ENCODE data around the gene RPN2. TPM values are rescaled to one million over a fixed set of nuclear protein-coding genes. Genes with fewer than 3 reads are reported as not detected.

The RPN2 gene
- polyA plus RNA-seq, 1 donor (not counting 4 experiments of a cell fraction or from before 2014, with no cell fraction given): 220 TPM

GRCh38 chr20:37185686-37186085, 6.6 kb downstream of the RPN2 start:
- Histone ChIP-seq H3K9ac (ENCODE audit: control insufficient read depth, extremely low read depth, insufficient read depth, low read length) (no peak overlapping the region), H3K4me2 (ENCODE audit: control insufficient read depth, extremely low read depth, insufficient read depth, low read depth, low read length) (no peak overlapping the region), H3K4me3 (ENCODE audit: control insufficient read depth in 2 of 3, extremely low read depth in 1 of 3, insufficient read depth in 2 of 3, low read depth in 1 of 3, low read length in 3 of 3) (no peak overlapping the region), H3K4me1 (ENCODE audit: control insufficient read depth, extremely low read depth, insufficient read depth, low read length) (peaks cover under 1% of the 10 kb centered on the region), H2AFZ (ENCODE audit: control insufficient read depth, low read length) (no peak overlapping the region), H3K36me3 (ENCODE audit: control insufficient read depth in 2 of 2, extremely low read depth in 1 of 2, insufficient read depth in 2 of 2, low read length in 2 of 2) (peaks cover 13 to 40% of the 10 kb centered on the region in 2 experiments), H3K79me2 (ENCODE audit: control insufficient read depth, insufficient read depth, low read length) (peaks cover 86% of the 10 kb centered on the region), H3K27ac (ENCODE audit: control insufficient read depth, insufficient read depth, low read length) (no peak overlapping the region), H4K20me1 (ENCODE audit: control insufficient read depth, extremely low read depth, insufficient read depth, low read length) (peaks cover 8% of the 10 kb centered on the region), H3K27me3 (ENCODE audit: control insufficient read depth, extremely low read depth, insufficient read depth, low read length) (no peaks in the 10 kb centered on the region), H3K9me3 (ENCODE audit: control insufficient read depth, low read depth, low read length) (no peaks in the 10 kb centered on the region), H3K9me1 (ENCODE audit: control insufficient read depth, extremely low read depth, insufficient read depth, low read length) (peaks cover 2% of the 10 kb centered on the region)
- TF ChIP-seq EZH2 (IDR thresholded peaks at IDR 0.05; ENCODE audit: low read length) (no peak), CTCF (optimal IDR thresholded peaks at IDR 0.05 in 1 of 3, IDR thresholded peaks at IDR 0.05 in 1 of 3, conservative IDR thresholded peaks at IDR 0.05 in 1 of 3; ENCODE audit: extremely low read depth in 1 of 3, insufficient read depth in 2 of 3, low read length in 3 of 3) (no peak)
- FAIRE-seq (no peak), DNase-seq (ENCODE audit: low read depth, low spot score) (no peak)
- dilution Hi-C loops (cut with MboI; ENCODE audit: extremely low pct_ligation_motif_present, low sequenced_read_pairs): no loop called here

- Histone ChIP-seq H3K4me3 (ENCODE audit: control insufficient read depth in 2 of 3, extremely low read depth in 1 of 3, insufficient read depth in 2 of 3, low read depth in 1 of 3, low read length in 3 of 3) (no peak overlapping the region), H3K36me3 (ENCODE audit: control insufficient read depth in 2 of 2, extremely low read depth in 1 of 2, insufficient read depth in 2 of 2, low read length in 2 of 2) (peaks cover 11 to 51% of the 10 kb centered on the region in 2 experiments), H3K79me2 (ENCODE audit: control insufficient read depth, insufficient read depth, low read length) (peaks cover 86% of the 10 kb centered on the region), H3K9me3 (ENCODE audit: control insufficient read depth, low read depth, low read length) (no peaks in the 10 kb centered on the region), H3K9me1 (ENCODE audit: control insufficient read depth, extremely low read depth, insufficient read depth, low read length) (peaks cover 4% of the 10 kb centered on the region), H3K9ac (ENCODE audit: control insufficient read depth, extremely low read depth, insufficient read depth, low read length) (no peak overlapping the region), H3K4me2 (ENCODE audit: control insufficient read depth, extremely low read depth, insufficient read depth, low read depth, low read length) (no peak overlapping the region), H3K27ac (ENCODE audit: control insufficient read depth, insufficient read depth, low read length) (no peak overlapping the region), H3K4me1 (ENCODE audit: control insufficient read depth, extremely low read depth, insufficient read depth, low read length) (peaks cover 3% of the 10 kb centered on the region), H2AFZ (ENCODE audit: control insufficient read depth, low read length) (no peak overlapping the region), H4K20me1 (ENCODE audit: control insufficient read depth, extremely low read depth, insufficient read depth, low read length) (peaks cover 20% of the 10 kb centered on the region), H3K27me3 (ENCODE audit: control insufficient read depth, extremely low read depth, insufficient read depth, low read length) (no peaks in the 10 kb centered on the region)
- dilution Hi-C loops (cut with MboI; ENCODE audit: extremely low pct_ligation_motif_present, low sequenced_read_pairs): no loop called here
- DNase-seq (ENCODE audit: low read depth, low spot score): no peak
- no peak for TF ChIP-seq EZH2 (IDR thresholded peaks at IDR 0.05; ENCODE audit: low read length)
- no peak for TF ChIP-seq CTCF (optimal IDR thresholded peaks at IDR 0.05 in 1 of 3, IDR thresholded peaks at IDR 0.05 in 1 of 3, conservative IDR thresholded peaks at IDR 0.05 in 1 of 3; ENCODE audit: extremely low read depth in 1 of 3, insufficient read depth in 2 of 3, low read length in 3 of 3)
- FAIRE-seq: no peak
Measured at GRCh38 chr20:37188787-37189186, 9.7 kb downstream of the RPN2 start.

All from keratinocyte (primary cell).